ENCODE results near the gene CIB4. TPM values are rescaled to one million over a fixed set of nuclear protein-coding genes. Genes with fewer than 3 reads are reported as not detected.
A peak's percentile ranks its signal among the peaks of the same experiment; 100 is the strongest.

Gene CIB4
- total RNA-seq, 1 experiment from 2014 or later: not detected

DNA sequence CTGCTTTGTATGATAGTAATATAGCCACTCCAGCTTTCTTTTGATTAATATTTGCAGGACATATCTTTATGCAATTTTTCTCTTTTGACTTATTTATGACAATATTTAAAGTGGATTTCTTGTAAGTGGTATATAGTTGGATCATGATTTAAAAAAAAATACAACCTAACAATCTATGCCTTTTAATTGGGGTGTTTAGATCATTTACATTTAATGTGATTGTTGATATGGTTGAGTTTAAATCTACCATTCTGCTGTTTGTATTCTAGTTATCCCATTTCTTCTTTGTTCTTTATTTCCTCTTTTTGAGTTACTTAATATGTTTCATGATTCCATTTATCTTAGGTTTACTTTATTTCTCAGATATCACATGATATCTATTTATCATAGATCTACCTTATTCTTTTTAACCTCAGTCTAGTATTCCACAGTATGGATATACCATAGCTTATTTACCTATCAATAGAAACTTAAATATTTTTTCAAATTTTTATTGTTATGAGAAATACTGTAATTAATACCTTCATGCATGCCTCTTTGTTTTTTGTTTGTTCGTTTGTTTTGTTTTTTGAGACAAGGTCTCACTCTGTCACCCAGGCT is 19.3 kb upstream of the CIB4 start:
- Mint-ChIP-seq H3K4me1 (peaks cover 3% of the 10 kb centered on the region), H3K36me3 (peaks cover 17% of the 10 kb centered on the region), H3K9me3 (peaks cover 36% of the 10 kb centered on the region), H3K27me3 (ENCODE audit: low read depth) (peaks cover 8% of the 10 kb centered on the region; the same call in 1 of the 2 replicates), H3K4me3 (no peak overlapping the region), H3K27ac (no peak overlapping the region)
- TF ChIP-seq, protein P1, sequence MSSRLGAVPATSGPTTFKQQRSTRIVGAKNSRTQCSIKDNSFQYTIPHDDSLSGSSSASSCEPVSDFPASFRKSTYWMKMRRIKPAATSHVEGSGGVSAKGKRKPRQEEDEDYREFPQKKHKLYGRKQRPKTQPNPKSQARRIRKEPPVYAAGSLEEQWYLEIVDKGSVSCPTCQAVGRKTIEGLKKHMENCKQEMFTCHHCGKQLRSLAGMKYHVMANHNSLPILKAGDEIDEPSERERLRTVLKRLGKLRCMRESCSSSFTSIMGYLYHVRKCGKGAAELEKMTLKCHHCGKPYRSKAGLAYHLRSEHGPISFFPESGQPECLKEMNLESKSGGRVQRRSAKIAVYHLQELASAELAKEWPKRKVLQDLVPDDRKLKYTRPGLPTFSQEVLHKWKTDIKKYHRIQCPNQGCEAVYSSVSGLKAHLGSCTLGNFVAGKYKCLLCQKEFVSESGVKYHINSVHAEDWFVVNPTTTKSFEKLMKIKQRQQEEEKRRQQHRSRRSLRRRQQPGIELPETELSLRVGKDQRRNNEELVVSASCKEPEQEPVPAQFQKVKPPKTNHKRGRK (CRISPR knock-in tag; IDR thresholded peaks at IDR 0.05; ENCODE audit: borderline replicate concordance): no peak
- TF ChIP-seq GTF2I (CRISPR knock-in tag; conservative IDR thresholded peaks at IDR 0.05): 0 out of 2 replicates have a peak, but pooled peaks have one; percentile 16
- no peak for ATAC-seq
- POLR2A ChIA-PET: no interaction called here
- CTCF ChIA-PET: no interaction called here
- no peak for DNase-seq (ENCODE audit: low spot score)

DNA sequence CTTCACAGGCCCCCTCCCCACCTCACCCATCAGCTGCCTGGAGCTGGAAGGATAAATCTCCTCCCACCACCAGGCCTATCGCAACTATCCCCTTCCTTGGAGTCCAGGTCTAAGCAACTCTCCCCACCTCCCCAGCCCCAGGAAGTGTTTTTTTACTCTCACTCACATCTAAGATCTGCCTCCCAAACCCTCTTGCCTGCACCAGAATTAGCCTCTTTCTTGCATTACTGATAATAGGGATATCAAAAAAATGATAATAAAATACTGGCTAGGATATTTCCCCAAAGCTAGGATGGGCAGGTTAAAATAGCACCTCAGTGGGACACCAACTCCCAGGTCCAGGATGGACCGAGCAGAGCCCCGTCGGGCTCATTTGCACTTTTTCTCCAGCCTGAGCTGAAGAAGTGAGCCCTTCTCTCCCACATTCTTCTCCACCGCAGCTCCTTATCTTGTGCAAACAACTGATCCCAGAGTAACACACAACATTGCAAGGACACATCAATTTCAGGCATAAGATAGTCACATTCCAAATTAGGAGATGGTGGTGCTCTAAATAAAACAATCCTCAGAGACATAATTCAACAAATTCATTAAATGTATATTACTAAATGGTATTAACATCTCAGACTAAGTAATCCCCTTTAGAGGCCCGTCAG is 17.7 kb upstream of the CIB4 start:
- TF ChIP-seq FOXP1 (CRISPR knock-in tag; IDR thresholded peaks at IDR 0.05; ENCODE audit: borderline replicate concordance): no peak
- TF ChIP-seq, protein P2, sequence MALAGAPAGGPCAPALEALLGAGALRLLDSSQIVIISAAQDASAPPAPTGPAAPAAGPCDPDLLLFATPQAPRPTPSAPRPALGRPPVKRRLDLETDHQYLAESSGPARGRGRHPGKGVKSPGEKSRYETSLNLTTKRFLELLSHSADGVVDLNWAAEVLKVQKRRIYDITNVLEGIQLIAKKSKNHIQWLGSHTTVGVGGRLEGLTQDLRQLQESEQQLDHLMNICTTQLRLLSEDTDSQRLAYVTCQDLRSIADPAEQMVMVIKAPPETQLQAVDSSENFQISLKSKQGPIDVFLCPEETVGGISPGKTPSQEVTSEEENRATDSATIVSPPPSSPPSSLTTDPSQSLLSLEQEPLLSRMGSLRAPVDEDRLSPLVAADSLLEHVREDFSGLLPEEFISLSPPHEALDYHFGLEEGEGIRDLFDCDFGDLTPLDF (CRISPR knock-in tag; IDR thresholded peaks at IDR 0.05): no peak
- TF ChIP-seq ZNF317 (CRISPR knock-in tag; IDR thresholded peaks at IDR 0.05; ENCODE audit: borderline replicate concordance, low read depth): no peak
- TF ChIP-seq, protein P3, sequence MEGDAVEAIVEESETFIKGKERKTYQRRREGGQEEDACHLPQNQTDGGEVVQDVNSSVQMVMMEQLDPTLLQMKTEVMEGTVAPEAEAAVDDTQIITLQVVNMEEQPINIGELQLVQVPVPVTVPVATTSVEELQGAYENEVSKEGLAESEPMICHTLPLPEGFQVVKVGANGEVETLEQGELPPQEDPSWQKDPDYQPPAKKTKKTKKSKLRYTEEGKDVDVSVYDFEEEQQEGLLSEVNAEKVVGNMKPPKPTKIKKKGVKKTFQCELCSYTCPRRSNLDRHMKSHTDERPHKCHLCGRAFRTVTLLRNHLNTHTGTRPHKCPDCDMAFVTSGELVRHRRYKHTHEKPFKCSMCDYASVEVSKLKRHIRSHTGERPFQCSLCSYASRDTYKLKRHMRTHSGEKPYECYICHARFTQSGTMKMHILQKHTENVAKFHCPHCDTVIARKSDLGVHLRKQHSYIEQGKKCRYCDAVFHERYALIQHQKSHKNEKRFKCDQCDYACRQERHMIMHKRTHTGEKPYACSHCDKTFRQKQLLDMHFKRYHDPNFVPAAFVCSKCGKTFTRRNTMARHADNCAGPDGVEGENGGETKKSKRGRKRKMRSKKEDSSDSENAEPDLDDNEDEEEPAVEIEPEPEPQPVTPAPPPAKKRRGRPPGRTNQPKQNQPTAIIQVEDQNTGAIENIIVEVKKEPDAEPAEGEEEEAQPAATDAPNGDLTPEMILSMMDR (IDR thresholded peaks at IDR 0.05): no peak
- TF ChIP-seq, protein P4, sequence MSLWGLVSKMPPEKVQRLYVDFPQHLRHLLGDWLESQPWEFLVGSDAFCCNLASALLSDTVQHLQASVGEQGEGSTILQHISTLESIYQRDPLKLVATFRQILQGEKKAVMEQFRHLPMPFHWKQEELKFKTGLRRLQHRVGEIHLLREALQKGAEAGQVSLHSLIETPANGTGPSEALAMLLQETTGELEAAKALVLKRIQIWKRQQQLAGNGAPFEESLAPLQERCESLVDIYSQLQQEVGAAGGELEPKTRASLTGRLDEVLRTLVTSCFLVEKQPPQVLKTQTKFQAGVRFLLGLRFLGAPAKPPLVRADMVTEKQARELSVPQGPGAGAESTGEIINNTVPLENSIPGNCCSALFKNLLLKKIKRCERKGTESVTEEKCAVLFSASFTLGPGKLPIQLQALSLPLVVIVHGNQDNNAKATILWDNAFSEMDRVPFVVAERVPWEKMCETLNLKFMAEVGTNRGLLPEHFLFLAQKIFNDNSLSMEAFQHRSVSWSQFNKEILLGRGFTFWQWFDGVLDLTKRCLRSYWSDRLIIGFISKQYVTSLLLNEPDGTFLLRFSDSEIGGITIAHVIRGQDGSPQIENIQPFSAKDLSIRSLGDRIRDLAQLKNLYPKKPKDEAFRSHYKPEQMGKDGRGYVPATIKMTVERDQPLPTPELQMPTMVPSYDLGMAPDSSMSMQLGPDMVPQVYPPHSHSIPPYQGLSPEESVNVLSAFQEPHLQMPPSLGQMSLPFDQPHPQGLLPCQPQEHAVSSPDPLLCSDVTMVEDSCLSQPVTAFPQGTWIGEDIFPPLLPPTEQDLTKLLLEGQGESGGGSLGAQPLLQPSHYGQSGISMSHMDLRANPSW (CRISPR knock-in tag; conservative IDR thresholded peaks at IDR 0.05; ENCODE audit: low read depth): no peak
- TF ChIP-seq OVOL2 (CRISPR knock-in tag; IDR thresholded peaks at IDR 0.05; ENCODE audit: borderline replicate concordance): no peak
- no peak for TF ChIP-seq TEAD4 (CRISPR knock-in tag; IDR thresholded peaks at IDR 0.05)
- TF ChIP-seq, protein P5, sequence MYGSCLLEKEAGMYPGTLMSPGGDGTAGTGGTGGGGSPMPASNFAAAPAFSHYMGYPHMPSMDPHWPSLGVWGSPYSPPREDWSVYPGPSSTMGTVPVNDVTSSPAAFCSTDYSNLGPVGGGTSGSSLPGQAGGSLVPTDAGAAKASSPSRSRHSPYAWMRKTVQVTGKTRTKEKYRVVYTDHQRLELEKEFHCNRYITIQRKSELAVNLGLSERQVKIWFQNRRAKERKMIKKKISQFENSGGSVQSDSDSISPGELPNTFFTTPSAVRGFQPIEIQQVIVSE (CRISPR knock-in tag; IDR thresholded peaks at IDR 0.05; ENCODE audit: borderline replicate concordance): no peak
- no peak for TF ChIP-seq ZNF423 (CRISPR knock-in tag; IDR thresholded peaks at IDR 0.05)
- TF ChIP-seq ZNF232 (CRISPR knock-in tag; IDR thresholded peaks at IDR 0.05): no peak
- TF ChIP-seq, protein P1 (CRISPR knock-in tag; IDR thresholded peaks at IDR 0.05; ENCODE audit: borderline replicate concordance): no peak
- TF ChIP-seq GTF2I (CRISPR knock-in tag; conservative IDR thresholded peaks at IDR 0.05): no peak
- no peak for TF ChIP-seq ESRRA (CRISPR knock-in tag; IDR thresholded peaks at IDR 0.05; ENCODE audit: borderline replicate concordance)
- TF ChIP-seq NR2C2 (CRISPR knock-in tag; IDR thresholded peaks at IDR 0.05): no peak
- TF ChIP-seq NFATC4 (CRISPR knock-in tag; IDR thresholded peaks at IDR 0.05): no peak
- TF ChIP-seq NFYB (CRISPR knock-in tag; conservative IDR thresholded peaks at IDR 0.05; ENCODE audit: low read depth): no peak
- TF ChIP-seq FOXJ3 (CRISPR knock-in tag; IDR thresholded peaks at IDR 0.05; ENCODE audit: borderline replicate concordance): no peak
- no peak for TF ChIP-seq ZNF138 (CRISPR knock-in tag; conservative IDR thresholded peaks at IDR 0.05)
- TF ChIP-seq ZNF219 (CRISPR knock-in tag; IDR thresholded peaks at IDR 0.05; ENCODE audit: borderline replicate concordance): no peak
- no peak for TF ChIP-seq ZNF263 (CRISPR knock-in tag; IDR thresholded peaks at IDR 0.05; ENCODE audit: low read depth)
- Mint-ChIP-seq H3K27ac (no peak overlapping the region), H3K9me3 (peaks cover 35% of the 10 kb centered on the region), H3K4me3 (no peak overlapping the region), H3K4me1 (peaks cover 16% of the 10 kb centered on the region), H3K27me3 (ENCODE audit: low read depth) (peaks cover 8% of the 10 kb centered on the region; the same call in 1 of the 2 replicates), H3K36me3 (peaks cover 17% of the 10 kb centered on the region)
- ChIA-PET POLR2A (no interaction called here), CTCF (interaction anchor here (0.6 kb wide), 1 partner anchor 203 kb away, joined by 3 read pairs; no protein-coding TSS in a partner anchor)
- DNase-seq (ENCODE audit: low spot score) (no peak), ATAC-seq (no peak)

Measured in WTC11 (cell line).